ENCODE measurements around the gene SZRD1.

SZRD1 gene

DNA sequence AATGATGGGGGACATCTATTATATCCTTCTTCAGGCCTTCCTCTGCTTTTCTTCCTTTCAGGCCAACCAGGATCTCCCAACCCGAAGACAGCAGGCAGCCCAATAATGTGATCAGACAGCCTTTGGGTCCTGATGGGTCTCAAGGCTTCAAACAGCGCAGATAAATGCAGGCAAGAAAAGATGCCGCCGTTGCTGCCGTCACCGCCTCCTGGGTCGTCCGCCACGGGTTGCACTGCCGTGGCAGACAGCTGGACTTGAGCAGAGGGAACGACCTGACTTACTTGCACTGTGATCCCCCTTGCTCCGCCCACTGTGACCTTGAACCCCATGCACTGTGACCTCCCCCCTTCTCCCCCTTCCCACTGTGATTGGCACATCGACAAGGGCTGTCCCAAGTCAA is 27.9 kb downstream of the SZRD1 start:
- no peak for DNase-seq (ENCODE audit: low read depth)

DNA sequence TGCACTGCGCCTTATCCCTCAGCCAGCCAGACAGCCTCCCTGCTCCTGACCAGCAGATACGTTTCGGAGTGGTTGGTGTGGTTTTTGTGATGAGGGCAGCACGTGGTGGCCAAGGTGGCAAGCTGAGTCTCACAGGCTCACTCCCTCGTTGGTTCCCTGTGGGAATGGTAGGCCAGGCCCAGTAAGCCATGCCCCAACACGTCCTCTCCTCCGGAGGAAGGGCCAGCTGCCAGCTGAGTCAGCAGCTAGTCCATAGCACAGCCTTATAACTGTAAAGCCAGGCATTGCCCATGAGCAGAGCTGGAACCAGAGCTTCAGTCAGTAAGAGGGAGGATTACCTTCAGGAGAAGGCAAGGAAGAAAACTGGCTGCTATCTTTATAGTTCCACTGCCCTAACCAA is 29.5 kb downstream of the SZRD1 start:
- DNase-seq (ENCODE audit: low read depth), result peak; percentile 48

DNA sequence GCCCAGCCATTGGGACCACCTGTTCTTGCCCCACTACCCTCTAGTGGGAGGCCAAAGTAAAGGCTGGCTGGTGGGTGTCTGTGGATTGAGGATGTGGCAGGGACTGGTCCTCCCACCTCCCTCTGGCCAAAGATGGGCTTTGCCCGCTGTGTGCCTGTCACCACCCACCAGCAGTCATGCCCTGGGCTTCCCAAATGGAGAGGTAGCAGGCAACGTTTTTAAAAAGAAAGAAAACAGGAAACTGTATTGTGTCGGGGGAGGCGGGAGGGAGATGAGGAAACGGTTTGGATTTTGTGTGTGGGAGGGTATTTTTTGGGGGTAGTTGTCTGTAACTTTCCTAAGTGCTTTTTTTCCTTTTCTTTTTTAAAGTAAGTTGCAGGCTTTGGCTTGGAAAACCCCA is 30.1 kb downstream of the SZRD1 start:
- DNase-seq (ENCODE audit: low read depth), result no peak

DNA sequence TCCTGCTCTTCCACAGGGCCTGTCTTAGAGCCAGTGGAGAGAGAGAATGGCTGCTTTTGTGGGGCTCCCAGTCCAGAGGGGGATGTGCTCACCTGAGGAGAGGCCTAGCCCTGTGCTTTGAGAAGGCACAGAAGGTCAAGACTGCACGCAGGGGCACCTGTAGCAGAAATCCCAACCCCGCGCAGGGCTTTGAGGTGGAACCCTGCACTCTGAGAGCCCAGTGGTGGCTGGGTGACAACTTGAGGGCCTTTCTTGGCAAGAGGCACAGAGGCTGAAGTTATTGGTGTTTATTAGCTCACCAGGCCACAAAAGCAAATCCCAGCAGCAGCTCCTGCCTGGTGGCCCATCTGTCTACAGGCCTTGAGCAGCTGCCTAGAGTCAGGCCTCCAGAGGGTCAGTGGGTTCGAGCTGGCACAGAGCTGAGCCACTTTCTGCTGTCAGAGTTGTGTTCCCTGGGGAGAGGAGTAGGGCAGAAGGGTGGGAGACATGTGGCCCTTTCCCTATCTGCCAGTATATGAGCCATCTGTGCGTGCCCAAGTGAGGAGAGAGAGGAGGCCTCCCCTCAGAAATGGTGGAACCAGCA is 31.4 kb downstream of the SZRD1 start:
- DNase-seq (ENCODE audit: low read depth), result no peak

DNA sequence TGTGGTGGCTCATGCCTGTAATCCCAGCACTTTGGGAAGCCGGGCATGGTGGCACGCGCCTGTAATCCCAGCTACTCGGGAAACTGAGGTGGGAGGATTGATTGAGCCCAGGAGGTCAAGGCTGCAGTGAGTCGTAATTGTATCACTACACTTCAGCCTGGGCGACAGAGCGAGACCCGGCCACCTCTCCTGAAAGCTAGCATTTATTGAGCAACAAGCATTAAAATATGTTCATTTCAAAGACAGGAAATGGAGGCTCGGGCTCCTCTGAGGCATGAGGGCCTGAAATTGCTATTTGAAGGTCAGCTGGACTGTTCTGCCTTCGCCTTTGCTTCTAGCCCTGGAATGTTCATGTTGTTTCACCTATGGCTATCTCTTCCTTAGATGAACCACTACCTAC is 35.7 kb downstream of the SZRD1 start:
- peak; percentile 45 for DNase-seq (ENCODE audit: low read depth)

DNA sequence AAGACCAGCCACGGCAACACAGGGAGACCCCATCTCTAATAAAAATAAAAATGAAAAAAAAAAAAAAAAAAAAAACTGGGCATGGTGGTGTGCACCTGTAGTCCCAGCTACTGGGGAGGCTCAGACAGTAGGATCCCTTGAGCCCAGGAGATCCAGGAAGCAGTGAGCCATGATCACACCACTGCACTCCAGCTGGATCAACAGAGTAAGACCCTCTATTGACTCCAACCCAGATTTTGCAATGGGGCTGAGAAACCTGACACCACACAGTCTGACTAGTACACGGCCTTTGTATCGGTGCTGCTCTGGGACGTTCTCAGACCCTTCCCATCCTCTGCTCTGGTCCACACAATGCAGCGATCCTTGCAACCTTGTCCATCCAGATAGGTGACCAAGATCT is 38.4 kb downstream of the SZRD1 start:
- no peak for DNase-seq (ENCODE audit: low read depth)

DNA sequence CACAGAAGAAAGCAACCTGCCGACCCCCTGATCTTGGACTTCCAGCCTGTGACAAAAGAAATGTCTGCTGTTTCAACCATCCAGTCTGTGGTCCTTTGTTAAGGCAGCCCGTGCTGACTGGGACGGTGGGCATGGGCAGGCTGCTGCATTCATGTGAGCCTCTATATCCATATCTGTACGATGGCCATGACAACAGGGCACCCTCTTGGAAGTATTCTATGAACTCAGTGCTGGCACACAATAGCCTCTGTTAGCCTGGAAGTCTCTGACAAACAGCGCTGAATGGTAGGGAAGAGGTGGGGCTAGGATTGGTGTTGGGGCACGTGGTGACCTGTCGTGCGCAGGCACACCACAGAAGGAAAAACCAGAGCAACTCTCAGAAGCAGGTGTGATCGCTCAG is 39.8 kb downstream of the SZRD1 start:
- no peak for DNase-seq (ENCODE audit: low read depth)

DNA sequence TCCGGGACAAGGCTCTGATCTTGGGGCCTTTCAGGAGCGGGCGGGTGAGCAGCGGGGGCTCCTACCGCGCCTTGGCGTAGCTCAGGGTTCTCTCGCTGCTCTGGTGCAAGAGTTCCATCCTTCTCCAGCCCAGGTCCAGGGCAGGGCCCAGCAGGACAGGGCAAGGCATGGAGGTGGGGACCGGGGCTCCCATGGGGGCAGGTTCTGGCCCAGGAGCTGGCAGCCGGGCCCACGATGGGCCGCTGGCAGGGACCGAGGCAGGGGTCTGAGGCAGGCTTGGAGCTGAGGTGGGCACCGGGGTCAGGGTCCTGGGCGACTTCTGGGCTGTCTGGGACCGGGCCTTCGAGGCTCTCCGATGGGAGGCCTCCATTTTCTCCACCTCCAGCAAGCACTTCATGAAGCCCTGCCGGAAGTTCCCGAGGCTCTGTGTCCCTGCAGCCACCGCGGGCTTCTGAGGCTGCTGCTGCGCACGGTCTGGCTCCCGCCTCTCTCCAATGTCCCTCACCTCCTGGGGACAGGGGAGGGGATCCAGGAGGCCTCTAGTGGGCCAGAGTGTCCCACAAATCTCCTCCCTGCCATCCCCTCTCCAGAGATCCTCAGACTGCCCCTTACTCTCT is 42.6 kb downstream of the SZRD1 start:
- DNase-seq (ENCODE audit: low read depth), result no peak

DNA sequence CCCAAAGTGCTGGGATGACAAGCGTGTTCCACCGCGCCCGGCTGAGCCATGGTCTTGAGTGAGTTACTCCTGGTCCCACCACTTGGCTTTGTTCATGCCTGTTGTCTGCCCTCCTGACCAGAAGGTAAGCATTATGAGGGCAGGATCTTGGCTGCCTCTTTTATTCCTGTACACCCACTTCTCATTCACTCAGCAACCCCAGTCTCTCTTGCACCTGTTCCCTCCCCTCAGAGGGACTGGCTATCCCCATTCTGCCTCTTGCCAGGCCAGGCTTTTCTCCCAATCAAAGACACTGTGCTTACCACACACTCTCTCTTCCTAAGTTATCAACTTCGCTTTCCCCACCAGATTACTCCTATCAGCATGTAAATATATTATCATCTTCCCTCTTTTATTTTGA is 43.8 kb downstream of the SZRD1 start:
- DNase-seq (ENCODE audit: low read depth), result no peak

DNA sequence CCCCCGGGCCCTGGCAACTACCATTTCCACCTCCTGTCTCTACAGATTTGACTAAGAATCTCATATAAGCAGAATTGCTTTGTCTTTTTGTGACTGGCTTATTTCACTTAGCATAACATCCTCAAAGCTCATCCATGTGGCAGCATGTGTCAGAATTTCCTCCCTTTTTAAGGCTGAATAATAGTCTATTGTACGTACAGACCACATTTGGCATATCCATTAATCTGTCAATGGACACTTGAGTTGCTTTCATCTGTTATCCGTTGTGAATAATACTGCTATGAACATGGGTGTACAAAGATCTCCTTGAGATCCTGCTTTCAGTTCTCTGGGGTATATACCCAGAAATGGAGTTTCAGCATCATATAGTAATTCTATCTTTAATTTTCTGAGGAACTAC is 46.1 kb downstream of the SZRD1 start:
- DNase-seq (ENCODE audit: low read depth), result no peak

DNA sequence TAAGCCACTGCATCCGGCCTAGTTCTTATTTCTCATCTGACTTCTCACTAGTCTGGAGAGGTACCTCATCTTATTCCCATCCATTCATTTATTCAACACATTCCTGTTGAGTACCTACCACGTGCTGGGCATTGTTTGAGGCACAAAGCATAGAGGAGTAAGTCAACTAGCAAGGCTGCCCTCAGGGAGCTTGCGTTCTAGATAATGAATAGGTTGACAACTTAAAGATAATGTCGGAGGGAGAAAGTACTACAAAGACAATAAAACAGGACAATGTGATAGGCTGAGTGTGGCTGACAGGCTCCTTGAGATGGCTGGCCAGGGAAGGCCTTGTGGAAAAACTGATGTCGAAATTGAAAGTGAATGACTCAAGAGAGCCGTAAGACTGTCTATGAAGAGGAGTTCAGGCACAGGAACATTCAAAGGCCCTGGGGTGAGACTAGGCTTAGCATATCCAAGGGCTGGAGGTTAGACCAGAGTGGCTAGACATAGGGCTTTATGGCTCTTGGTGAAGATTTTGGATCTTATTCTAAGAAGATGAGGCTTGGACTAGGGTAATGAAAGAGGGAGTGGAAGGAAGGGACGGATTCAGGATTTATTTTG is 51.9 kb downstream of the SZRD1 start:
- DNase-seq (ENCODE audit: low read depth), result no peak

DNA sequence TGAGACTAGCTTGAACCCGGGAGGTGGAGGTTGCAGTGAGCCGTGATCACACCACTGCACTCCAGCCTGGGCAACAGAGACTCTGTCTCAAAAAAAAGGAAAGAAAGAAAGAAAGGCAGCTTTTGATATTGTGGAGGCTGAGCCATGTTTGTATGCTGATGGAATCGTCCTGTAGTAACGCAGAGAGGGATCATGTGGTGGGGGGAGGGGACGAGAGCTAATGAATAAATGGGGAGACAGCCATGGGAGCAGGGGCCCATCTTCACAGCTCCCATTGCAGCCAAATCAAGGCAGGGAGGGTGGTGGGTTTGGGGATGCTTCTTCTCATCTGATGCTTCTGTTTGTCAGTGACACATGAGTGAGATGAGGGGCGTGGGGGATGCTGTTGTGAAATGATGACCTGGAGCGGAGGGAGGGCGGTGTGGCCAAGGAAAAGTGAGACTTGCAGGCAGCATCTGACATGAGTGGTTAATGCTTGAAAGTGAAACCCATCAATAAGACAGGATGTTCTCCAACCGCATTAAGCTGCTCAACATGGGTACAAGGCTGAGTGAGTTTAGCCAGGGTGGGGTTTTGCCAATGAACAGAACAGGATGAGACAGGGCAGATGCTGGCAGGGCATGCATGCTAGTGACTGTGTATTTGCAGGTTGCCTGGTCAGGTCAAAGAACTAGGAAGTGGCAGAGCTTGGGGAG is 53.5 kb downstream of the SZRD1 start:
- DNase-seq (ENCODE audit: low read depth), result no peak

DNA sequence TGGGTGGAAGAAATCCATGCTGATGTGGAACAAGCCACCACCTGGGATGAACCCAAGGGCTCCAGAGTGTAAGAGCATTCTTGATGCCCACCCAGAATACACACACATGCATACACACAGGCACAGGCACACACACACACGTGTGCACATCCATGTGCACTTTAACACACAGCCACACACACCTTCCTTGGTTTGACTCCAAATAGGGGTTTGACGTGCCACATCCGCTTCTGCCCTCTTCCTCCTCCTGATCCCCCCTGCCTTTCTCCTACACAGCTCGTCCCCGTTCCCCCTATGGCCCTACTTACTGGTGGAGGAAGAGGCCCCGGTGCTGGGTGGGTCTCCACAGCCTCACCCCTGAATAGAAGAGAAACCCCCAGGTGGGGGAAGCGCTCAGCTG is 54.2 kb downstream of the SZRD1 start:
- DNase-seq (ENCODE audit: low read depth), result no peak

DNA sequence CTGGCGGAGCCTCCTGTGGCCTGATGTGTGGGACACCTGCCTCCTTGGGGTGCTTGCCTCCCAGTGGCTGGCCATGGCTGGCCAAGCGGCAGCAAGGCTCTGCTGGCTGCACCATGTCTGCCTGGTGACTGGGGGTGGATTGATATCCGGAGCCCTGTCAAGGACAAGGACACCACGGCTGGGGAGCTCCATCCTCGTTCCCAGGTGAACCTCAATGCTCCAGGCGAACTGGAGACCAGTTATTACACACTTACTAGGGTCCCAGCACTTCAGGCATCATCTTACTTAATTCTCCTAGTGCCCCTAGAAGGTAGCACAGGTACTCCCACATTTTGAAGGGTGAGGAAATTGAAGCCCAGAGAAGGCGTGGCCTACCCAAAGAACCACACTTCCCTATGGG is 55.0 kb downstream of the SZRD1 start:
- no peak for DNase-seq (ENCODE audit: low read depth)

DNA sequence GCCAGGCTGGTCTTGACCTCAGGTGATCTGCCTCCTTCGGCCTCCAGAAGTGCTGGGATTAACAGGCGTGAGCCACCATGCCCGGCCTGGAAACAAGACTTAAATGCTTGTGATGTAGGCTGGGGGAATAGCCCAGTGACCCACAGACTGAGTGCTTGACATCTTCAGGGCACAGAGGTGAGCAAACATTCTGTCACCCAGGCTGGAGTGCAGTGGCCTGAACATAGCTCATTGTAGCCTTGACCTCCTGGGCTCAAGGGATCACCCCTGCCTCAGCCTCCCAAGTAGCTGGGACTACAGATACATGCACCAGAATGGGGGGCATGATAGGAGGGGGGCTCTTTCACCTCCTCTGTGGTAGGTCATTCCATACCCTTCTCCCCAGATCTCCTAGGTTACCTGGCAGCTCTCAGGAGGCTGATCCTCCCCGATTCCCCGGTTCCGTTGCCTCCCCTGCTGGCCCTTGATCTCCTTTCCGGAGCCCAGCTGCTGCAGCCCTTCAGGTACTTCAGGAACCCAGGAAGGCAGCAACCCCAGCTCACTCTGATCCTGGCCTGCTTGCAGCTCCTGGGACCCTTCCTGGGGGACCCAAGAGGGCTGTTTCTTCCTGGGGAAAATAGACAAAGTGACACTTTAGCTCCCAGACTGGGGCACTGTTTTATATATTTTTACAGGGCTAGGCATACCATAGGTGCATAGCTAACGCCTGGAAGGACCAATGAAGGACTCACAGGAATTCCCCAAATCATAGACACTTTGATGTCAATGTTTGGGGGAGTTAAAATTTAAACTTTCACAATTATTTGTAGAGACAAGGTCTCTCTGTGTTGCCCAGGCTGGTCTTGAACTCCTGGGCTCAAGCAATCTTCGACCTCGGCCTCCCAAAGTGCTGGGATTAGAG is 58.3 kb downstream of the SZRD1 start:
- DNase-seq (ENCODE audit: low read depth), result no peak

DNA sequence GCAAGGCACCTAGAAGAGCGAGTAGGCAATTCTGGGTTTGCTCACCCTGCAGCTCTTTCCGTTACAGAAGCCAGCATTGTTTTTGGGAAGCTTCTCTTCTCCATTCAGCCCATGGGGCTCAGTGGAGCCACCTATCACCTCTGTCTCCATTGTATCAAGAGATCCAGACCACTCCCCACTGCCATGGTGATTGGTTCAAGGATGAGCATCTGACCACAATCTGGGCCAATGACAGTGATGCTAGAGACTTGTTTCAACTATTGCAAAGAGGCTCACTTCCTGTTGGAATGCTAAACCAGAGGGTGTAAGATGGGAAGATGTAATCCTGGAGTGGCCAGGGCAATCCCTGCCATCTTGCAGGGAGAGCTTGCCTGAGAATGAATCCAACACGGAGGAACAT is 63.6 kb downstream of the SZRD1 start:
- peak; percentile 28 for DNase-seq (ENCODE audit: low read depth)

DNA sequence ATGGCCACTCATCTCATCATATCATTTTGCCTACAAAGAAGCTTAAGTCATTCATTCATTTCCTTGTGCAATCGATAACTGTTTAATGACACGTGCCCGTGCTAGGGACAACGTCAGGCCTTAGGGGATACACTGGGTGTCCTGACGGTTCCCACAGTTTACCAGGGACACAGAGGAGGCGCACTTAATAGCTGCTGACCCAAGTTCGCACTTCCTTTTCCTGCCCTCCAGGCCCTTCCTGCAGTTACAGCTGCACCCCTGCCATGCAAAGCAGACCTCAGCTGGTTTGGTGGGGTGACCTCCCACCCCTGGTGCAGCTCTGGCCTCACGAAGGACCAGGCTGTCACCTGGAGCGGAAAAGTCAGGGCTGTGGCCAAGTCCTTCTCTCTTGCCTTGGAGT is 66.0 kb downstream of the SZRD1 start:
- DNase-seq (ENCODE audit: low read depth), result no peak

DNA sequence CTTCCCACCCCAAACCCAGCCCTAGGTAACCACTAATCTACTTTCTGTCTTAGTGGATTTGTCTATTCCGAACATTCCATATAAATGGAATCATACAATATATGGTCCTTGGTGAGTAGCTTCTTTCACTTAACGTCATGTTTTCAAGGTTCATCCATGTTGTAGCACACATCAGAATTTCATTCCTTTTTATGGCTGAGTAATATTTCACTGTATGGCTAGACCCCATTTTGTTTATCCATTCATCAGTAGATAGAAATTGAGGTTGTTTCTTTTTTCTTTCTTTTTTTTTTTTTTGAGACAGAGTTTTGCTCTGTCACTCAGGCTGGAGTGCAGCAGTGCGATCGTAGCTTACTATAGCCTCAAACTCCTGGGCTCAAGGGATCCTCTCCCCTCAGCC is 67.0 kb downstream of the SZRD1 start:
- no peak for DNase-seq (ENCODE audit: low read depth)

DNA sequence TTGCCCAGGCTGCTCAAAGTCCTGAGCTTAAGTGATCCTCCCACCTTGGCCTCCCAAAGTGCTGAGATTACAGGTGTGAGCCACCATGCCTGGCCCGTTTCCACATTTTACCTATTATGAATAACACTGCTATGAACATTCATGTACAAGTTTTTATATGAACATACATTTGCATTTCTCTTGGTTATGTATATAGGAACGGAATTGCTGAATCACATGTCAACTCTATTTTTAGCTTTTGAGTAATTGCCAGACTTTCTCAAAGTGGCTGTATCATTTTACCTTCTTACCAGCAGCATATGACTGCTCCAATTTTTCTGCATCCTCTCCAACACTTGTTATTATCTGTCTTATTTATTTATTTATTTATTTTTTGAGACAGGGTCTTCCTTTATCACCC is 67.5 kb downstream of the SZRD1 start:
- DNase-seq (ENCODE audit: low read depth), result no peak

DNA sequence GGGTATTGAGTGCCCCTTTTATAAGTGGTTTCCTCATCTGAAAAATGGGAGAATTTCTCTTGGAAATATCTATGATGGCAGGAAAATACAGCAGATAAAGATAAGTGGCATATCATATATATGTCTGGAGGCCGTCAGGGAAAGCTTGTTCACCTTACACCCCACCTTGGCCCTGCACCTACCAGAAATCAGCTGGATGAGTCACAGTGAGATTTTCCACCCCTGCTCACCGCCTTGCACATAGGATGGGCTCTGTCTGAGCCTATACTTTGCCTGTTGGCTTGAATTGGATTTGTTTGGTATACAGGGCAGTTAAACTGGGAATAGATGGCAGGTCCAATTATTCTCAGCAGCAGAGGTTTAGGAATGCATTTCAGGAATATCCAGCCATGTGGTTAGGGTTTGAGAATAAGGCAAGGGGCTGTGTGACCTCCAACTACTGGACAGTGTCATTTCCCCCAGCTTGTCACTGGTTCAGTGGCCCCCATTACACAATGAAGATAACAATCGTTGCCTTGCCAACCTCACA is 70.0 kb downstream of the SZRD1 start, which contains the start of gene SPATA21:
TSS of gene SPATA21 (minus strand) at position 479 of the 529 bp plus-strand sequence. CDS start 6,053 bp downstream, outside the sequence.
- DNase-seq (ENCODE audit: low read depth), result no peak

DNA sequence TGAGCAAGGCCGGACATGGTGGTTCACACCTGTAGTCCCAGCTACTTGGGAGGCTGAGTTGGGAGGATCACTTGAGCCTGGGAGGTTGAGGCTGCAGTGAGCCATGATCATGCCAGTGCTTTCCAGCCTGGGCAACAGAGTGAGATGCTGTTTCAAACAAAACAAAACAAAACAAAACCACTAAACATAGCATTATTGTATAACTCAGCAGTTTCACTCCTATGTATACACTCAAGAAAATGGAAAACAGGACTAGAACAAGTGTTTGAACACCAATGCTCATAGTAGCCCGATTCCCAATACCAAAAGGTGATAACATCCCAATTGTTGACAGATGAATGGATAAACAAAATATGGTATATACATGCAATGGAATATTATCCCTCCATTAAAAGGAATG is 71.5 kb downstream of the SZRD1 start:
- no peak for DNase-seq (ENCODE audit: low read depth)

DNA sequence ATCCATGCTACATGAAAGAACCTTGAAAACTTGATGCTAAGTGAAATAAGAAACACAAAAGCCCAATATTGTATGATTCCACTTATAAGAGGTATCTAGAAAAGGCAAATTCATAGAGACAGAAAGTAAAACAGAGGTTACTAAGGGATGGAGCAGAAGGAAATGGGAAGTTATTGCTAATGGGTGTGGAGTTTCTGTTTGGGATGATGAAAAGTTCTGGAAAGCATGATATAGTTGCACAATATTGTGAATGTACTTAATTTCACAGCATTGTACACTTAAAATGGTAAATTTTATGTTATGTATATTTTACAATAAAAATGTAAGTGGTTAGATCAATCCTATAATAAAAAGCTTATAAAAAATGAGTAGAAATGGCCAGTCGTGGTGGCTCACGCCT is 71.9 kb downstream of the SZRD1 start:
- DNase-seq (ENCODE audit: low read depth), result no peak

Measured in ELR (cell line).